ENCODE measurements around the gene GNS.
A peak's percentile ranks its signal among the peaks of the same experiment; 100 is the strongest.

Gene GNS

GRCh38 chr12:64737539-64737938 lies 21.7 kb downstream of the GNS start:
- DNase-seq (ENCODE audit: low read depth in 2 of 2, low spot score in 1 of 2): no peak

GRCh38 chr12:64736771-64737170 lies 22.4 kb downstream of the GNS start:
- DNase-seq (ENCODE audit: low read depth in 2 of 2, low spot score in 1 of 2): no peak

GRCh38 chr12:64735442-64735841 lies 23.8 kb downstream of the GNS start:
- DNase-seq (ENCODE audit: low read depth in 2 of 2, low spot score in 1 of 2): no peak

- no peak for DNase-seq (ENCODE audit: low read depth in 2 of 2, low spot score in 1 of 2)
These were observed 25.3 kb downstream of the GNS start for GRCh38 chr12:64733857-64734256.

GRCh38 chr12:64731683-64732082 lies 27.5 kb downstream of the GNS start:
- no peak for DNase-seq (ENCODE audit: low read depth in 2 of 2, low spot score in 1 of 2)

- DNase-seq (ENCODE audit: low read depth in 2 of 2, low spot score in 1 of 2): no peak
These were observed 28.6 kb downstream of the GNS start for GRCh38 chr12:64730588-64730969.

DNA sequence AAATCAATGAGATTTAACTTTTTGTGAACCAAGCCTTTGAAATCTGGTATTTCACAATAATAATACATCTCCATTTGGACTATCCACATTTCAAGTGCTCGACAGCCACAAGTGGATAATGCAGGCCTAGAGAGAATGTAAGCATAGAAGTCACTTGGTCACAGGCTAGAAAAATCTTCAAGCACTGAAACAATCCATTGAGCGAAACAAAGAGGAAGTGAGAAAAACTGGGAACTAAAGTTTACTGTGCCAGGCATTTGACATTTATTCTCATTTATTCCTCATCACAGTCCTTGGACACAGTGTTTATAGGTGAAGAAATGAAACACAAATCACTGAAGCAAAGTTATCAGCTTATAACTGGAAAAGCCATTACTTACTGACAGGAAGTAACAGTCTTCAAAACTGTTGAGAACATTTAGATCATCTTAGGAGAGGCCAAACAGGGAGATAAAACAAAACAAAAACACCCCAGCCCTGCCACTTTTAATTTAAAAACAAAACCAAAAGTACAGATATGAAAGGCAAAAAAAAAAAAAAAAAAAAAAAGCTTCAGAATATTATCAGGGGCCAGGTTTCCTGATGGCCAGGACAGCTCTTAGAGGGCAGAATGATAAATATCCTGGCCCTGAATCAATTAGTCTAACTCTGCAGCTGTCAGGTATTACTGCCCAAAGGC lies 29.2 kb downstream of the GNS start:
- no peak for DNase-seq (ENCODE audit: low read depth in 2 of 2, low spot score in 1 of 2)

DNA sequence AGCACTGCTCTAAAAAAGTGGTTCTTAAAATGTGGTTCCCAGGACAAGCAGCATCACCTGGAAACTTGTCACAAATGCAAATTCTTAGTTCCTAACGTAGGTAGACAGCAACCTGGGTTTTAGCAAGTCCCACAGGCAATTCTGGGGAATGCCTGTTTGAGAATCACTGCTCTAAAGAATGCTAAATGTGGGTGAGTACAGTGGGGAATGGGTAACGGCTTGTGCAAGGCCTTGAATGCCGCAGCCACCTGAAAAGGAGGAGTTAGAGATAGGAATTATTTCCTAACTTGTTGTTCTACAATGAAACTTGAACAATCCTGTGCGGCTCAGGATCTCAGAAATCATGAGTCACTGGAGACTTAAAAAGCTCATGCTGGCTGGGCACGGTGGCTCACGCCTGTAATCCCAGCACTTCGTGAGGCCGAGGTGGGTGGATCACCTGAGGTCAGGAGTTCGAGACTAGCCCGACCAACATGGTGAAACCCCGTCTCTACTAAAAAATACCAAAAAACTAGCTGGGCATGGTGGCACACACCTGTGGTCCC lies 34.9 kb downstream of the GNS start:
- DNase-seq (ENCODE audit: low read depth in 2 of 2, low spot score in 1 of 2): no peak

- no peak for DNase-seq (ENCODE audit: low read depth in 2 of 2, low spot score in 1 of 2)
These were observed 35.6 kb downstream of the GNS start for GRCh38 chr12:64723630-64724029.

GRCh38 chr12:64722835-64723234 lies 36.4 kb downstream of the GNS start:
- DNase-seq (ENCODE audit: low read depth in 2 of 2, low spot score in 1 of 2): no peak

GRCh38 chr12:64720884-64721283 lies 38.3 kb downstream of the GNS start:
- no peak for DNase-seq (ENCODE audit: low read depth in 2 of 2, low spot score in 1 of 2)

DNA sequence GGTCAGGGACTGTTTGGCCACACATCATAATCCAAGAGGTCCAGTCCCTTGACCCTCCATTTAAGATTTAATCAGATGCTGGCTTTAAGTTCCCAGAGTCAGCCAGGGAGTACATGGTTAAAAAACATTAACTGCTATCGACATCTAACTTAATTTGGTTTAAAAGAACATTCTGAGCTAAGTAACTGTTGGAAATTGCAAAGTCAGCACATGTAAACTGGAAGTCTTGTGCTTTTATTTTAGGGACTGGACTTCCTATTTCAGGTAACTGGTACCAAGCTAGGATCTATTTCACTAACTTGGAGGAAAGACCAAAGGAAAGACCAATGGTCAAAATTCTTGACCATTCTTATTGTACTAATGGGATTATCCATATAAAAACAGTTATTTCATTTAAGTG lies 40.6 kb downstream of the GNS start:
- no peak for DNase-seq (ENCODE audit: low read depth in 2 of 2, low spot score in 1 of 2)

- no peak for DNase-seq (ENCODE audit: low read depth in 2 of 2, low spot score in 1 of 2)
These were observed 42.3 kb downstream of the GNS start for GRCh38 chr12:64716839-64717455.

GRCh38 chr12:64716371-64716770 lies 42.8 kb downstream of the GNS start:
- DNase-seq (ENCODE audit: low read depth in 2 of 2, low spot score in 1 of 2): no peak

DNA sequence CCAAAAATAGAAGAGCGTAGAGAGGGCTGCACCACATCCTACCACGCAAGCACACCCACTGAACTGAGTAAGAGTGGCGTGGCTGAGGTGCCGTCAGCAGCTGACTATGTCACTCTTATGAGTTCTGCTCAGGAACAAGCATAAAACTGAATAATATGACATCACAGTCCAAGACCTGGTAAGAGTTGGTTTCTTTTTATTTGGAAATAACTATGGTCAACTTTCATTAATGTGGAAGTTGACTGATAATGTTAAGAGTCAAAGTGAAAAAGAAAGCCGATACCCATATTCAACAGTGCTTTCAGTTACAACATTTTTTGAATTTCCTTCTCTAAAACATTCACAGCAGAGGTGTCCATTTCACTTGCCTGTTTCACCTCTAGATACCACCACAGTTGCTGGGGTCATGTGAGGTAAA lies 44.6 kb downstream of the GNS start:
- DNase-seq (ENCODE audit: low read depth in 2 of 2, low spot score in 1 of 2): peak in 1 of 2 donors; percentile 21

- DNase-seq (ENCODE audit: low read depth in 2 of 2, low spot score in 1 of 2): no peak
These were observed 45.8 kb downstream of the GNS start for GRCh38 chr12:64713376-64713775.

DNA sequence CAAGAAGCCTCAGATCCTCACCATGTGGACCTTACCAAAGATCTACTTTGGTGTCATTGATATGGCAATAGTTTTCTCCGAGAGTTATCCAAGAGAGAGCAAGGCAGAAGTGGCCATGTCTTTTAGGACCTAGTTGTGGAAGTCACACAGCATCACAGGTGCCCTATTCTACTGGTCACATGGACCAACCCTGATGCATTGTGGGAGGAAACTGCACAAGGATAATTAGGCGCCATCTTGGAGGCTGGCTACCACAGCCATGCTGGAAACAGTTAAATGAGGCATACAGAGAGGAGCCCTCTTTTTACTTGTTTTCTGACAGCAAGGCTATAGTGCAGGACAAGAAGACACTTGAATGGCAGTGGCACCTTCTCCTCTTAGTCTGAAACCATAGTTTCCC lies 49.8 kb downstream of the GNS start:
- no peak for DNase-seq (ENCODE audit: low read depth in 2 of 2, low spot score in 1 of 2)

DNA sequence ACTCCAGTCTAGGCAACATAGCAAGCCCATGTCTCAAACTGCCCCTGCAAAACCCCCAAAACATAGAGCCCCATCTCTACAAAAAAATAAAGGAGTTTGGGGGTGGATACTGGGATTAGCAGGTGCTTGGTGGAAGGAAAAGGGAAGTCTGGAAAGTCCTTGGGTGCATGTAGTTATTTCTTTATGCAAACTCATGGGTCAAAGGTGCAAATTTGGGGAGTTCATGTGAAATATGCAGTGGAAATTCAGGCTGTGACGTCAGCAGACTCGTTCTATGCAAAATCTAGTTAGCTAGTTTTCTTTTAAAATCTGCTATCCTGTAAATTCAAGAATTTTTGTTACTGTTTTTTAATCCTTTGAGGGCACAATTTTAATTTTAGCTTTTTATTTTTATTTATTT lies 51.3 kb downstream of the GNS start:
- no peak for DNase-seq (ENCODE audit: low read depth in 2 of 2, low spot score in 1 of 2)

DNA sequence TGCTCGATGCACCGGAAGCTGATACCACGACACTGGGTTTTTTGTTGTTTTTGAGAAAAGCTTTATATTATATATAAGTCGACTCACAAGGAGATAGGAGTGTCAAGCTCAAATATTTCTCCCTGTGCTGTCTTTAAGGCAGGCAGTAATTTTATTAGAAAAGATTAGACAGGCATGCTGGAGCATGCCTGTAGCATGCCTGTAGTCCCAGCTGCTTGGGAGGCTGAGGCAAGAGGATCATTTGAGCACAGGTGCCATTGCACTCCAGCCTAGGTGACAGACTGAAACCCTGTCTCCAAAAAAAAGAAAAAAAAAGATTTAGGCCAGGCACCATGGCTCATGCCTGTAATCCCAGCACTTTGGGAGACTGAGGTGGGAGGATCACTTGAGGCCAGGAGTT lies 51.8 kb downstream of the GNS start:
- no peak for DNase-seq (ENCODE audit: low read depth in 2 of 2, low spot score in 1 of 2)

- DNase-seq (ENCODE audit: low read depth in 2 of 2, low spot score in 1 of 2): no peak
These were observed 52.3 kb downstream of the GNS start for GRCh38 chr12:64706857-64707256.

- DNase-seq (ENCODE audit: low read depth in 2 of 2, low spot score in 1 of 2): no peak
These were observed 52.9 kb downstream of the GNS start for GRCh38 chr12:64706306-64706705.

DNA sequence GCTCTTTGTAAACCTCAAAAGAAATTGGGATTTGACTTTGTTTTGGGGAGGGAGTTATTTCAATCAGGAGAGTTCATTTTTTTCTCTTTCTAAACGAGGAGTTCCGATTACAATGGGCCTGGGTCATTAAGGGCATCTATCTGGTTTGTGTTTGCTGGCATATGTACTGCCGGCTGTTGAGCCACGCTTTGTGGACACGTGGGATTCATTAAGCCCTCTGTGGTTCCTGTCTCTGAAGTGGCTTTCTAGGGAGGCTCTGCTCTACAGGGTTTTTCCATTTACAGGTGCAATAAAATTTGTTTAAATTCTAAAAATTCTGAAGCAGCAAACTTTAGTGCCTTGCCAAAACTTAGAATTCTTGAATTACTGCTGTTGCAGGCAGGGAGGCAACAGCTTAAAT lies 57.9 kb downstream of the GNS start:
- no peak for DNase-seq (ENCODE audit: low read depth in 2 of 2, low spot score in 1 of 2)

- no peak for DNase-seq (ENCODE audit: low read depth in 2 of 2, low spot score in 1 of 2)
These were observed 58.7 kb downstream of the GNS start for GRCh38 chr12:64700532-64700931.

All from stimulated activated CD8-positive, alpha-beta memory T cell treated with anti-CD3 and anti-CD28 coated beads, Interleukin-4, amount 100 ng/mL, for 4 hours (primary cell).